ENCODE data around the gene TLE4.

The TLE4 gene

DNA sequence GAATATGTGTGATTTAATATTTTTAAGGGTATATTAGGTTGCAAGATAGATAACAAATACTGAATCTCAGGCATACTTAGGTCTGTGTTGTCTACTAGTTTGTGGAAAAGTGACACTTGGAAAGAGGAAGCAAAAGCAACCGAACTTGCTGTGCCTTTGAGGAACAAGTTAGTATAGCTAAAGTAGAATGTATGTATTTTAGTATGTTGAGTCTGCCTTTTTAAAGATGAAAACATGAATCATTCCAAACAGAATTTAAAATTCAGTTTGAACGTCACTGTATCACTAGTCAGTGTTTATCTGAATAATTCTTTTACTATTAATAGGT lies 12.9 kb downstream of the TLE4 start:
- no peaks in the 10 kb centered on the region for H3K36me3 ChIP-seq (ENCODE audit: control insufficient read depth, insufficient read depth, low read length)
- no peaks in the 10 kb centered on the region for H3K9me3 ChIP-seq (ENCODE audit: control insufficient read depth, low read length)
- TF ChIP-seq, protein P1, sequence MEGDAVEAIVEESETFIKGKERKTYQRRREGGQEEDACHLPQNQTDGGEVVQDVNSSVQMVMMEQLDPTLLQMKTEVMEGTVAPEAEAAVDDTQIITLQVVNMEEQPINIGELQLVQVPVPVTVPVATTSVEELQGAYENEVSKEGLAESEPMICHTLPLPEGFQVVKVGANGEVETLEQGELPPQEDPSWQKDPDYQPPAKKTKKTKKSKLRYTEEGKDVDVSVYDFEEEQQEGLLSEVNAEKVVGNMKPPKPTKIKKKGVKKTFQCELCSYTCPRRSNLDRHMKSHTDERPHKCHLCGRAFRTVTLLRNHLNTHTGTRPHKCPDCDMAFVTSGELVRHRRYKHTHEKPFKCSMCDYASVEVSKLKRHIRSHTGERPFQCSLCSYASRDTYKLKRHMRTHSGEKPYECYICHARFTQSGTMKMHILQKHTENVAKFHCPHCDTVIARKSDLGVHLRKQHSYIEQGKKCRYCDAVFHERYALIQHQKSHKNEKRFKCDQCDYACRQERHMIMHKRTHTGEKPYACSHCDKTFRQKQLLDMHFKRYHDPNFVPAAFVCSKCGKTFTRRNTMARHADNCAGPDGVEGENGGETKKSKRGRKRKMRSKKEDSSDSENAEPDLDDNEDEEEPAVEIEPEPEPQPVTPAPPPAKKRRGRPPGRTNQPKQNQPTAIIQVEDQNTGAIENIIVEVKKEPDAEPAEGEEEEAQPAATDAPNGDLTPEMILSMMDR (IDR thresholded peaks at IDR 0.05): no peak
- no peak overlapping the region for H3K27ac ChIP-seq
- H3K9ac ChIP-seq: no peak overlapping the region
- H3K27me3 ChIP-seq (ENCODE audit: control insufficient read depth, insufficient read depth, low read length): no peaks in the 10 kb centered on the region
- no peak overlapping the region for H3K4me3 ChIP-seq (ENCODE audit: low read depth, low read length)
- peaks cover 12% of the 10 kb centered on the region for H3K79me2 ChIP-seq
- H3K4me1 ChIP-seq: peaks cover 16% of the 10 kb centered on the region
- no peak overlapping the region for H2AFZ ChIP-seq
- H3K4me2 ChIP-seq (ENCODE audit: low read length): no peak overlapping the region

GRCh38 chr9:79588488-79589223 lies 16.9 kb downstream of the TLE4 start:
- TF ChIP-seq, protein P1 (IDR thresholded peaks at IDR 0.05): no peak

GRCh38 chr9:79591458-79591857 lies 19.7 kb downstream of the TLE4 start:
- Histone ChIP-seq H3K27me3 (ENCODE audit: control insufficient read depth, insufficient read depth, low read length) (no peaks in the 10 kb centered on the region), H3K4me3 (ENCODE audit: low read depth, low read length) (no peak overlapping the region), H3K9ac (no peak overlapping the region), H3K27ac (no peak overlapping the region), H2AFZ (no peak overlapping the region), H3K79me2 (peaks cover 15% of the 10 kb centered on the region), H3K4me2 (ENCODE audit: low read length) (no peak overlapping the region), H3K36me3 (ENCODE audit: control insufficient read depth, insufficient read depth, low read length) (no peaks in the 10 kb centered on the region), H3K9me3 (ENCODE audit: control insufficient read depth, low read length) (no peaks in the 10 kb centered on the region), H3K4me1 (no peaks in the 10 kb centered on the region)
- TF ChIP-seq, protein P1 (IDR thresholded peaks at IDR 0.05): no peak

More at GRCh38 chr9:79588488-79589223, 16.9 kb downstream of the TLE4 start:
- Histone ChIP-seq H3K27ac (no peak overlapping the region), H3K9ac (no peak overlapping the region), H2AFZ (no peak overlapping the region), H3K79me2 (peaks cover 16% of the 10 kb centered on the region), H3K4me1 (no peaks in the 10 kb centered on the region), H3K9me3 (ENCODE audit: control insufficient read depth, low read length) (no peaks in the 10 kb centered on the region), H3K27me3 (ENCODE audit: control insufficient read depth, insufficient read depth, low read length) (no peaks in the 10 kb centered on the region), H3K4me3 (ENCODE audit: low read depth, low read length) (no peak overlapping the region), H3K36me3 (ENCODE audit: control insufficient read depth, insufficient read depth, low read length) (no peaks in the 10 kb centered on the region), H3K4me2 (ENCODE audit: low read length) (no peak overlapping the region)

DNA sequence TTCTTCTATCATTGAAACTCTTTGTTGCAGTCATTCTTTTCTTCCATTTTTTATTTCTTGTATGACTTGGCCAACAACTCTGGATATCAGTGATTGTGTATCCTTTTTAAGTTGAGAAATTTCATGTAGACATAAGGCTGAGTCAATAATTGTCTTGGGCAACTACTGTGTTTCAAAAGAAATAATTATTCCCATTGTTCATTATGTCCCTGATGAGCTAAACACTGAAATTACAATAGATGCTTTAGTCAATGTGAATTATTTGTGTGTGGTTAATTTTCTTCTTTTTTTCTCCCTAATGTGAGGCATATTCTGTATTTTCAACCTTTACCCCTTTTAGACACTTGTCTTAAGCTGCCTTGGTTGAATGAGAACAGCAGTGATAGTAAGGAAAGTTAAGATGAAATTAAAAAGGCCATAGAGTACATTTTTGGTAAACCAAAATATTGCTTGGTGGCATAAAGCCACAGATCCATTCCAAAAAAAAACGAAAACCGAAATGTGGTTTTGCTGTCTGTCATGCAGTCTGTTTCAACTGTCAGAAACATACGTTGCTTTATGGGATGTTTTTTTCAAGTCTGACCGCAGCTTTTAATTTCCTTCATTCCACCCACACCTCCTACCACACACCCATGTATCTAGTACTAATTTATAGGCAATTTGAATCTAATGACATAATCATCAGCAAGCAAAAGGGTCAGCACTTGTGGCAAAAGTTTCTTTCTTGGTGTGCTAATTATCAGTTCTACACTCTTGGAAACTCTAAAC lies 21.1 kb downstream of the TLE4 start:
- Histone ChIP-seq H3K4me2 (ENCODE audit: low read length) (no peak overlapping the region), H3K27ac (no peak overlapping the region), H3K9ac (no peak overlapping the region), H3K36me3 (ENCODE audit: control insufficient read depth, insufficient read depth, low read length) (no peaks in the 10 kb centered on the region), H3K9me3 (ENCODE audit: control insufficient read depth, low read length) (no peaks in the 10 kb centered on the region), H3K79me2 (peaks cover 19% of the 10 kb centered on the region), H3K27me3 (ENCODE audit: control insufficient read depth, insufficient read depth, low read length) (no peaks in the 10 kb centered on the region), H2AFZ (no peak overlapping the region), H3K4me1 (no peaks in the 10 kb centered on the region), H3K4me3 (ENCODE audit: low read depth, low read length) (no peak overlapping the region)
- TF ChIP-seq, protein P1 (IDR thresholded peaks at IDR 0.05): no peak
